ENCODE measurements around the gene SNAI3. TPM values are rescaled to one million over a fixed set of nuclear protein-coding genes. Genes with fewer than 3 reads are reported as not detected.

SNAI3 gene
- total RNA-seq, 1 donor from 2014 or later = not detected

DNA sequence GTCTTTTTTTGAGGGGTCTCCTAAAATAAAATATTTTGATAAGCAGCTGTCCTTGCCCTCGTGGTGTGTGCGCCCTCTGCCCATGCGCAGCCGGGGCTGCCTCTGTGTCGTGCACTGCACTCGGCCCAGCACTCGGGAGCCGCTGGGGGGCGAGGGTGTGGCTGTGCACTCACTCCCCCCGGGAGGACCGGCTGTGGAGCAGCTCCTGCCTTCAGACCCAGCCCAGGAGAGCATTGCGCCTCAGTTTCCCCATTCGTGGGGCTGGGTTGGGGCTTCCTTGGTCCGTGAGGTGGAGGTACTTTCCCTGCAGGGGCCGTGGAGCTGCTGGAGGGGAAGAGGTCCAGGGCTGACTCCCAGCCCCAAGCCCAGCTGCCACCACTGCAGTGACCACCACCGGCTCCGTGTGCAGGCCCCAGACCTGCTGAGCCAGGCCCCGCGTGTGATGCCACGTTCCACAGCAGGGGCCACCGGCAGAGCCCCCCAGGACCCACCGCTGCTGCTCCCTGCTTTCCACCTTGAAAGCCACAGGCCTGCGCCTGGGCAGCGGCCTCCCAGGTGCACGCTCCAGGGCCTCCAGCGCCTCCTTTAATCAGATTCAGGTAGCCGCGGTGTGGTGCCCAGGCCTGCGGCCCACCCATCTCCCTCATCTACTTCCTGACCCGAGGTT is 54.3 kb downstream of the SNAI3 start:
- no peak for DNase-seq

DNA sequence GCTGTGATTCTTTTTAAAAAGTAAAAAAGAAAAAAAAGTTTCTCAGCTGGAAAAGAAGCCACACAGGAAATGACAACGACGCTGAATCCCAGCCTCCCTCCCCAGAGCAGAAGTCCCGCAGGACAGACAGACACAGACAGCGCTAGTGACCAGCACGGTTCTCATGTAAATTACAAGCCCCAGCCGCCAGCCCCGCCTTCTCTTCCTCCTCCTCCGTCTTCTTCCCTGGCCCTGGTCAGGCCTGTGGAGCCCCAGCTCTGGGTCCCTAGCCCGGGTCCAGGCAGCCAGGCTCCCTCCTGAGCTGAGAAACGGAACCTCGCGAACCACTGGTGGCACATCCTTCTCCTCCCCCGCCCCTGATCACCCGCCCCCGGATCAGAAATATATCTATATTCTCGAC is 54.9 kb downstream of the SNAI3 start:
- DNase-seq = no peak

DNA sequence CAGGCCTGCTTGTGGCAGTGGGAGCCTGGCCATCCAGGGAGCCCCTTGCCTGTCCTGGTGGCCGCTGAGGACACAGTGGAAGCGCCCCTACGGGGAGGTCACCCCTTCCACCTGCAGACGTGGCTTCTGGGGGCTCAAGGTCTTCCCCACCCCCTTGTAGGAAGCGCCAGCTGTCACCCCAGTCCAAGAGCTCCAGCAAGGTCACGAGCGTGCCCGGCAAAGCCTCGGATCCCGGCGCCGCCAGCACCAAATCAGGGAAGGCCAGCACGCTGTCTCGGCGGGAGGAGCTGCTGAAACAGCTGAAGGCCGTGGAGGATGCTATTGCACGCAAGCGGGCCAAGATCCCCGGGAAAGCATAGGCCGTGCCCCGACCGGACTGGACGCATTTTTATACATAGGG is 55.4 kb downstream of the SNAI3 start:
- DNase-seq = no peak

DNA sequence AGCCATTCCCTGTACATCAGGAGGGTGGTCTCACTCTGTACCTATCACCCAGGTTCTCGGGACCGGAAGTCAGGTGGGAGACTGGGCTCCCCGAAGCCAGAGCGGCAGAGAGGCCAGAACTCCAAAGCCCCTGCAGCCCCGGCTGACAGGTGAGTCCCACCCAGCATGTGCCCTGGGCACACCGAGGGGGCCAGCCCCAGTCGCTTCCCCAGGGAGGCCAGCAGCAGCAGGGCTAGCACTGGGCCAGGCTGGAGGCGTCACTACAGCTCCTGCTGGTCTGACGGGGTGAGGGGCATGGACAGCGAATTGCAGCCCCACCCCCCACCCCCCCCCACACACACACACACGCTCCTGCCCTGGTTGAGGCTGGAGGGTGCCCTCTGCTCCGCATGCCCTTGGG is 55.9 kb downstream of the SNAI3 start:
- no peak for DNase-seq

DNA sequence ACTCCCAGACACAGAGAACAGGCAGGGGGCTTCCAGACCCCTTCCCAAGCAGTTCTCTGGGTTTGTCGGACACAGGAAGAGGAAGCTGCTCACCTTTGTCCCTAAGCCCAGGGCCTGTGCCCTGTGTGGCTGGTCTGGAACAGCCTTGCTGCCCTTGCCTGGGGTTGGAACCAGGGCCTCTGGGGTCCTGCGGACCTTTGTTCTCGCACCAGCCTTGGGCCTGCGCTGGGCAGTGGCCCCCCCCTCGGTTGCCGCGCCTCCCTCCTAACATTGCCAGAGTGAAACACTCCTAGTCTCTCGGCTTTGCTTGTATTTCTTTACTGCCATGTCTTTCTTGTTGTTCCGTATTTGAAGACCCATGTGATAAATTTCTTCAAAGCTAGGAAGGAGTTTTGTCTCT is 56.5 kb downstream of the SNAI3 start:
- DNase-seq = no peak

DNA sequence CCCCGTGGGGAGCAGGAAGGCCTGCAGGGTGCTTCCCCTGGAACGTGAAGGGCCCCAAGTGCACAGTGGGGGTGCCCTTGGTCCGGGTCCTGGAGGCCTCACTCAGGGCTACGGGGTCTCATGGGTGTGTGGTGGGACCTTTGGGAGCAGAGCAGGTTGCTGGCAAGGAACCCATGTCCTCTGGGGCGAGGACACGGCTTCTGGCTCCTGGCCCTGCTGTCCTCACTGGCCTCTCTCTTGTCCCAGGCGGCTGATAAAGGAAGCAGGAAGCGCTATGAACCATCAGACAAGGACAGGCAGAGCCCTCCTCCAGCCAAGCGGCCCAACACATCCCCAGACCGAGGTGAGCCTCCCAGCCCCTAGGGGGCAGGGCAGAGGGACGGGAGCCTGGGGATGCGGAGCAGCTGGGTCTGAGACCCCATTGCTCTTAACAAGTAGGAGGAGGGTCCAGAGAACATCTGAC is 57.8 kb downstream of the SNAI3 start:
- DNase-seq = peak; percentile 45

Other genes starting within 250 kb of the SNAI3 start
- gene ZFPM1, start 233.2 kb downstream of the SNAI3 start, total RNA-seq = 1.4 and 1.6 TPM in 2 replicates
- gene ZC3H18, start 116.1 kb downstream of the SNAI3 start, total RNA-seq = 15.3 and 17.3 TPM in 2 replicates
- gene IL17C, start 47.9 kb downstream of the SNAI3 start, total RNA-seq = not detected in 2 replicates
- 135 and 286 TPM in 2 replicates for gene CYBA, start 35.5 kb downstream of the SNAI3 start, total RNA-seq
- 63.3 and 119 TPM in 2 replicates for gene MVD, start 23.4 kb downstream of the SNAI3 start, total RNA-seq
- gene RNF166, start 19.9 kb upstream of the SNAI3 start, total RNA-seq = 11.6 and 15.1 TPM in 2 replicates
- gene CTU2, start 20.0 kb upstream of the SNAI3 start, total RNA-seq = 11.6 and 17.6 TPM in 2 replicates
- gene PIEZO1, start 98.7 kb upstream of the SNAI3 start, total RNA-seq = 354 and 766 TPM in 2 replicates
- gene CDT1, start 117.3 kb upstream of the SNAI3 start, total RNA-seq = 5.8 and 22.2 TPM in 2 replicates
- 100 and 138 TPM in 2 replicates for gene APRT, start 125.4 kb upstream of the SNAI3 start, total RNA-seq
- gene GALNS, start 170.4 kb upstream of the SNAI3 start, total RNA-seq = 25.0 and 26.3 TPM in 2 replicates
- gene TRAPPC2L, start 170.6 kb upstream of the SNAI3 start, total RNA-seq = 31.6 and 46.6 TPM in 2 replicates
- not detected in 2 replicates for gene PABPN1L, start 180.2 kb upstream of the SNAI3 start, total RNA-seq

All from dermis blood vessel endothelial cell (primary cell).